HL-60 (cell line): ENCODE measurements around the gene PADI6.

Experiments used
- GABPA ChIP-seq: IDR thresholded peaks from 2 replicates; pipeline ENCODE4 v1.6.1; 2012; ENCODE audit warnings: low read depth
- POLR2AphosphoS5 ChIP-seq: IDR thresholded peaks from 2 replicates; pipeline ENCODE4 v1.6.1; 2012; ENCODE audit warnings: low read depth
- SPI1 ChIP-seq: IDR thresholded peaks from 2 replicates; pipeline ENCODE4 v1.6.1; 2012; ENCODE audit warnings: low read depth, mild to moderate bottlenecking, borderline replicate concordance
- TF ChIP-seq, protein P1 (sequence below): IDR thresholded peaks from one replicate; pipeline ENCODE4 v1.5.1; 2011; ENCODE audit warnings: low read length, control low read depth, inconsistent platforms; ENCODE audit not compliant: insufficient read depth
- TF ChIP-seq, protein P2 (sequence below): IDR thresholded peaks from 2 replicates; pipeline ENCODE4 v1.6.1; 2012; ENCODE audit warnings: low read depth; ENCODE audit not compliant: insufficient replicate concordance

DNA sequence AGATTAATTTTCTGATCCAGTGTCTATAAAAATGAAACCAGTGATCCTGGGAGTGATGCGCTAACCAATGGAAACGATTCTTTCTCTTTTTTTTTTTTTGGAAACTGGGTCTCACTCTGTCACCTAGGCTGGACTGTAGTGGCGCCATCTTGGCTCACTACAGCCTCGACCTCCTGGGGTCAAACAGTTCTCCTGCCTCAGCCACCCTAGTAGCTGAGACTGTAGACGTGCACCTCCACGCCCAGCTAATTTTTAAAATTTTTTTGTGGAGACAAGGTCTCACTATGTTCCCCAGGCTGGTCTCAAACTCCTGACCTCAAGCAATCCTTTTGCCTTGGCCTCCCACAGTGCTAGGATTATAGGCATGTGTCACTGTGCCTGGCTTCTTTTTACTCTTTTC, 70.8 kb downstream of the PADI6 start:
- TF ChIP-seq, protein P1, sequence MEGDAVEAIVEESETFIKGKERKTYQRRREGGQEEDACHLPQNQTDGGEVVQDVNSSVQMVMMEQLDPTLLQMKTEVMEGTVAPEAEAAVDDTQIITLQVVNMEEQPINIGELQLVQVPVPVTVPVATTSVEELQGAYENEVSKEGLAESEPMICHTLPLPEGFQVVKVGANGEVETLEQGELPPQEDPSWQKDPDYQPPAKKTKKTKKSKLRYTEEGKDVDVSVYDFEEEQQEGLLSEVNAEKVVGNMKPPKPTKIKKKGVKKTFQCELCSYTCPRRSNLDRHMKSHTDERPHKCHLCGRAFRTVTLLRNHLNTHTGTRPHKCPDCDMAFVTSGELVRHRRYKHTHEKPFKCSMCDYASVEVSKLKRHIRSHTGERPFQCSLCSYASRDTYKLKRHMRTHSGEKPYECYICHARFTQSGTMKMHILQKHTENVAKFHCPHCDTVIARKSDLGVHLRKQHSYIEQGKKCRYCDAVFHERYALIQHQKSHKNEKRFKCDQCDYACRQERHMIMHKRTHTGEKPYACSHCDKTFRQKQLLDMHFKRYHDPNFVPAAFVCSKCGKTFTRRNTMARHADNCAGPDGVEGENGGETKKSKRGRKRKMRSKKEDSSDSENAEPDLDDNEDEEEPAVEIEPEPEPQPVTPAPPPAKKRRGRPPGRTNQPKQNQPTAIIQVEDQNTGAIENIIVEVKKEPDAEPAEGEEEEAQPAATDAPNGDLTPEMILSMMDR, result no peak
- TF ChIP-seq GABPA (no peak), POLR2AphosphoS5 (no peak), SPI1 (no peak)
- TF ChIP-seq, protein P2, sequence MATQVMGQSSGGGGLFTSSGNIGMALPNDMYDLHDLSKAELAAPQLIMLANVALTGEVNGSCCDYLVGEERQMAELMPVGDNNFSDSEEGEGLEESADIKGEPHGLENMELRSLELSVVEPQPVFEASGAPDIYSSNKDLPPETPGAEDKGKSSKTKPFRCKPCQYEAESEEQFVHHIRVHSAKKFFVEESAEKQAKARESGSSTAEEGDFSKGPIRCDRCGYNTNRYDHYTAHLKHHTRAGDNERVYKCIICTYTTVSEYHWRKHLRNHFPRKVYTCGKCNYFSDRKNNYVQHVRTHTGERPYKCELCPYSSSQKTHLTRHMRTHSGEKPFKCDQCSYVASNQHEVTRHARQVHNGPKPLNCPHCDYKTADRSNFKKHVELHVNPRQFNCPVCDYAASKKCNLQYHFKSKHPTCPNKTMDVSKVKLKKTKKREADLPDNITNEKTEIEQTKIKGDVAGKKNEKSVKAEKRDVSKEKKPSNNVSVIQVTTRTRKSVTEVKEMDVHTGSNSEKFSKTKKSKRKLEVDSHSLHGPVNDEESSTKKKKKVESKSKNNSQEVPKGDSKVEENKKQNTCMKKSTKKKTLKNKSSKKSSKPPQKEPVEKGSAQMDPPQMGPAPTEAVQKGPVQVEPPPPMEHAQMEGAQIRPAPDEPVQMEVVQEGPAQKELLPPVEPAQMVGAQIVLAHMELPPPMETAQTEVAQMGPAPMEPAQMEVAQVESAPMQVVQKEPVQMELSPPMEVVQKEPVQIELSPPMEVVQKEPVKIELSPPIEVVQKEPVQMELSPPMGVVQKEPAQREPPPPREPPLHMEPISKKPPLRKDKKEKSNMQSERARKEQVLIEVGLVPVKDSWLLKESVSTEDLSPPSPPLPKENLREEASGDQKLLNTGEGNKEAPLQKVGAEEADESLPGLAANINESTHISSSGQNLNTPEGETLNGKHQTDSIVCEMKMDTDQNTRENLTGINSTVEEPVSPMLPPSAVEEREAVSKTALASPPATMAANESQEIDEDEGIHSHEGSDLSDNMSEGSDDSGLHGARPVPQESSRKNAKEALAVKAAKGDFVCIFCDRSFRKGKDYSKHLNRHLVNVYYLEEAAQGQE, result no peak
